ENCODE results near the gene C13orf46. TPM values are rescaled to one million over a fixed set of nuclear protein-coding genes. Genes with fewer than 3 reads are reported as not detected.

The C13orf46 gene
- polyA plus RNA-seq, 2 of the 4 experiments (the other 2 are of a cell fraction), result 0.05 to 0.13 TPM

DNA sequence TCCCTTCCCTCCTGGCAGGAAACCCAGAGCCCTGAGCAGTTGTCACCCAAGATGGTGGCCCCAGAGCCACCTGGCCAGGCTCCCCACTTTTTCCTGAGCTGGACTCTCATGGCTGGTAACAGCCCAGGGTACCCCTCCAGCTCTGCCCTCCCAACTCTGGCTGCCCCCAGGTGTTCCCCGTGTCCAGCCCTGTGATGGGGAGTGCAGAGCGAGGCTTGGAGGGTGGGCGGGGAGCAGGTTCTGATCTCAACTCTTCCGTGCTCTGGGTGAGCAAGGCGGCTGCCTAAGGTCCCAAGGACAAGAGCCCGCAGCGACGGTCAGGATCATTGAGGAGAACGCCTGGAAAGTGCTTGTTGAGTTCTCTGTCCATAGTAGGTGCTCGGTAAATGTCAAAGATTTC is 55.3 kb downstream of the C13orf46 start (continued):
- TF ChIP-seq HOXB13 (CRISPR knock-in tag; IDR thresholded peaks at IDR 0.05; ENCODE audit: low read depth) (no peak), MAZ (IDR thresholded peaks at IDR 0.05; ENCODE audit: borderline replicate concordance, low read depth, low read length) (no peak), HEYL (CRISPR knock-in tag; IDR thresholded peaks at IDR 0.05) (no peak), MAFK (IDR thresholded peaks at IDR 0.05; ENCODE audit: partially characterized antibody) (no peak)

DNA sequence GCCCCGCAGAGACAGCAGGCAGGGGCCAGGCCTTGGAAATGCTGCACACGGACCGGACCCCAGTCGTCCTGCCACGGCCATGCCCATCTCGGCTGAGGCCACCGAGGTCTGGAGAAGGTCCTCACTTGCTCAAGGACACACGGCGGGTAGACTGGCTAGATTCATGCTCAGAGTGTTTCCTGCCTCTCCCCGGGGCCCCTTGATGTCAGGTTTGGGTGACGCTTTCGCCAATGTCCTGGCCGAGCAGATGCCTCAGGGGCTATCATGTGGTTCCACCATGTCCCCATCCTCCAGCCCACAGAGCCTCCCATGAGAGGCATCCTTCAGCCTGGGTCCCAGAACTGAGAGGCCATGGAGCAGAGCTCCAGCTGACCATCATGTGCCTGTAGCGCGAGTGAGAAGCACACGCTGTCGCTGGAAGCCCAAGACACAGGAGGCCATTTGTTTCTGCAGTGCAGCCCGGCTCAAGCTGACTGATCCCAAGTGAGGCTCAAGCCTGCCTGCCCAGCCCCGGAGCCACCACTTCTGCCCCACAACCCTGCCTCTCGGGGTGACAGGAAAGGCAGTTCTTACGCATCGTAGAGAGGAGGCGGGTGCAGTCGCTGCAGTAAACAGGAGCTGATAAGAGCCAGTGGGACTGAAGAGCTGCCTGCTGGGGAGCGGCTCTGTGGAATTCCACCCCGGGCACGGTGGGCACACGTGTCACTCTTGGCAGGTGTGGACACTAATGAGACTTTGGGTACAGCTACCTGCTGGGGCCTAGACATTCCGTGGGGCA is 56.1 kb downstream of the C13orf46 start:
- H3K4me3 ChIP-seq, result no peak overlapping the region
- H3K9me3 ChIP-seq, result peaks cover 19% of the 10 kb centered on the region; the same call in 2 of the 3 replicates
- ChIA-PET CTCF (no interaction called here), POLR2A (no interaction called here)
- WGBS (ENCODE audit: missing lambda C conversion rate), result 79% methylated on average over 16 of the region's 29 CpGs
- no peak for FAIRE-seq
- TF ChIP-seq HOXB5 (CRISPR knock-in tag; IDR thresholded peaks at IDR 0.05), result no peak
- TF ChIP-seq, protein P1, sequence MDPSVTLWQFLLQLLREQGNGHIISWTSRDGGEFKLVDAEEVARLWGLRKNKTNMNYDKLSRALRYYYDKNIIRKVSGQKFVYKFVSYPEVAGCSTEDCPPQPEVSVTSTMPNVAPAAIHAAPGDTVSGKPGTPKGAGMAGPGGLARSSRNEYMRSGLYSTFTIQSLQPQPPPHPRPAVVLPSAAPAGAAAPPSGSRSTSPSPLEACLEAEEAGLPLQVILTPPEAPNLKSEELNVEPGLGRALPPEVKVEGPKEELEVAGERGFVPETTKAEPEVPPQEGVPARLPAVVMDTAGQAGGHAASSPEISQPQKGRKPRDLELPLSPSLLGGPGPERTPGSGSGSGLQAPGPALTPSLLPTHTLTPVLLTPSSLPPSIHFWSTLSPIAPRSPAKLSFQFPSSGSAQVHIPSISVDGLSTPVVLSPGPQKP (IDR thresholded peaks at IDR 0.05; ENCODE audit: low read depth, low read length), result no peak
- TF ChIP-seq, protein P2, sequence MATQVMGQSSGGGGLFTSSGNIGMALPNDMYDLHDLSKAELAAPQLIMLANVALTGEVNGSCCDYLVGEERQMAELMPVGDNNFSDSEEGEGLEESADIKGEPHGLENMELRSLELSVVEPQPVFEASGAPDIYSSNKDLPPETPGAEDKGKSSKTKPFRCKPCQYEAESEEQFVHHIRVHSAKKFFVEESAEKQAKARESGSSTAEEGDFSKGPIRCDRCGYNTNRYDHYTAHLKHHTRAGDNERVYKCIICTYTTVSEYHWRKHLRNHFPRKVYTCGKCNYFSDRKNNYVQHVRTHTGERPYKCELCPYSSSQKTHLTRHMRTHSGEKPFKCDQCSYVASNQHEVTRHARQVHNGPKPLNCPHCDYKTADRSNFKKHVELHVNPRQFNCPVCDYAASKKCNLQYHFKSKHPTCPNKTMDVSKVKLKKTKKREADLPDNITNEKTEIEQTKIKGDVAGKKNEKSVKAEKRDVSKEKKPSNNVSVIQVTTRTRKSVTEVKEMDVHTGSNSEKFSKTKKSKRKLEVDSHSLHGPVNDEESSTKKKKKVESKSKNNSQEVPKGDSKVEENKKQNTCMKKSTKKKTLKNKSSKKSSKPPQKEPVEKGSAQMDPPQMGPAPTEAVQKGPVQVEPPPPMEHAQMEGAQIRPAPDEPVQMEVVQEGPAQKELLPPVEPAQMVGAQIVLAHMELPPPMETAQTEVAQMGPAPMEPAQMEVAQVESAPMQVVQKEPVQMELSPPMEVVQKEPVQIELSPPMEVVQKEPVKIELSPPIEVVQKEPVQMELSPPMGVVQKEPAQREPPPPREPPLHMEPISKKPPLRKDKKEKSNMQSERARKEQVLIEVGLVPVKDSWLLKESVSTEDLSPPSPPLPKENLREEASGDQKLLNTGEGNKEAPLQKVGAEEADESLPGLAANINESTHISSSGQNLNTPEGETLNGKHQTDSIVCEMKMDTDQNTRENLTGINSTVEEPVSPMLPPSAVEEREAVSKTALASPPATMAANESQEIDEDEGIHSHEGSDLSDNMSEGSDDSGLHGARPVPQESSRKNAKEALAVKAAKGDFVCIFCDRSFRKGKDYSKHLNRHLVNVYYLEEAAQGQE (IDR thresholded peaks at IDR 0.05), result no peak
- TF ChIP-seq RCOR1 (IDR thresholded peaks at IDR 0.05; ENCODE audit: low read depth, low read length), result no peak
- TF ChIP-seq ZSCAN20 (CRISPR knock-in tag; IDR thresholded peaks at IDR 0.05), result no peak
- TF ChIP-seq SMC3 (IDR thresholded peaks at IDR 0.05), result no peak
- TF ChIP-seq CBX2 (IDR thresholded peaks at IDR 0.05; ENCODE audit: borderline replicate concordance, low read depth), result no peak
- H3K27ac ChIP-seq, result no peak overlapping the region
- no peak; a peak in 1 of 6 replicates for ATAC-seq
- no peaks in the 10 kb centered on the region for H3K4me1 ChIP-seq
- H3K4me2 ChIP-seq, result no peak overlapping the region
- no peak for DNase-seq (ENCODE audit: low read depth in 1 of 2, low spot score in 1 of 2)

DNA sequence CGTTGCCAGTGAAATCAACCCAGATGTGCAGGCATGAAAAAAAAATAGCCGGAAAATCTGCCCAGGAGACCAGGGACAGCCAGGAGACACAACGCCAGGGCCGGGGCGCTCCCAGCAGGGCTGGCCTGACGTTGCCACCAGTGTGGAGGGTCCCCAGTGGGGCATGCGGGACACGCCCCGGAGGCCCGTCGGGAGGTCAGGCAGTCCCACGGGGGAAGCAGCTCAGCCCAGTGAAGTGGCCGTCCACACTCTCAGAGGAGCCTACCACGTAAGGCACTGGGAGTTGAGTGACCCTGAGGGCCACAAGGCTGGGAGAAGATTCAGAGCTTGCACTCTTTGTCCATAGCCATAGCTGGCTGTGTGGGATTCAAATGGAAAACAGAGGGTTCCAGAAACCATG is 56.8 kb downstream of the C13orf46 start:
- WGBS (ENCODE audit: missing lambda C conversion rate), result 62% methylated on average over 2 of the region's 14 CpGs
- no peak for ATAC-seq
- no peak for FAIRE-seq
- TF ChIP-seq HOXB13 (CRISPR knock-in tag; IDR thresholded peaks at IDR 0.05; ENCODE audit: low read depth), result no peak
- no peak for TF ChIP-seq RNF2 (IDR thresholded peaks at IDR 0.05; ENCODE audit: borderline replicate concordance, low read depth)
- TF ChIP-seq, protein P1 (IDR thresholded peaks at IDR 0.05; ENCODE audit: low read depth, low read length), result no peak
- no peak for TF ChIP-seq FOSL2 (IDR thresholded peaks at IDR 0.05)
- no peak for TF ChIP-seq FOSL2 (CRISPR knock-in tag; IDR thresholded peaks at IDR 0.05)
- no peak for TF ChIP-seq MYC (IDR thresholded peaks at IDR 0.05; ENCODE audit: borderline replicate concordance, low read length)
- no peak for TF ChIP-seq CBX2 (IDR thresholded peaks at IDR 0.05; ENCODE audit: borderline replicate concordance, low read depth)
- no peak for TF ChIP-seq RCOR1 (IDR thresholded peaks at IDR 0.05; ENCODE audit: low read depth, low read length)
- no peak for TF ChIP-seq POLR2A (IDR thresholded peaks at IDR 0.05; ENCODE audit: low read length)
- TF ChIP-seq KDM5A (IDR thresholded peaks at IDR 0.05), result no peak
- TF ChIP-seq NR3C1 (IDR thresholded peaks at IDR 0.05), result no peak
- TF ChIP-seq, protein P2 (IDR thresholded peaks at IDR 0.05), result no peak
- TF ChIP-seq, protein P3, sequence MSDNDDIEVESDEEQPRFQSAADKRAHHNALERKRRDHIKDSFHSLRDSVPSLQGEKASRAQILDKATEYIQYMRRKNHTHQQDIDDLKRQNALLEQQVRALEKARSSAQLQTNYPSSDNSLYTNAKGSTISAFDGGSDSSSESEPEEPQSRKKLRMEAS (IDR thresholded peaks at IDR 0.05), result no peak
- H3K4me2 ChIP-seq, result no peak overlapping the region
- DNase-seq (ENCODE audit: low read depth in 1 of 2, low spot score in 1 of 2), result no peak
- no peaks in the 10 kb centered on the region for H3K4me1 ChIP-seq
- no peak overlapping the region for H3K4me3 ChIP-seq
- ChIA-PET CTCF (no interaction called here), POLR2A (no interaction called here)
- peaks cover 16% of the 10 kb centered on the region; the same call in 2 of the 3 replicates for H3K9me3 ChIP-seq
- no peak overlapping the region for H3K27ac ChIP-seq
